Measurements from ENCODE around the gene DPF3.
A peak's percentile ranks its signal among the peaks of the same experiment; 100 is the strongest.

Gene DPF3

GRCh38 chr14:72800848-72801370 is 93.0 kb downstream of the DPF3 start:
- DNase-seq (ENCODE audit: low spot score) = no peak

DNA sequence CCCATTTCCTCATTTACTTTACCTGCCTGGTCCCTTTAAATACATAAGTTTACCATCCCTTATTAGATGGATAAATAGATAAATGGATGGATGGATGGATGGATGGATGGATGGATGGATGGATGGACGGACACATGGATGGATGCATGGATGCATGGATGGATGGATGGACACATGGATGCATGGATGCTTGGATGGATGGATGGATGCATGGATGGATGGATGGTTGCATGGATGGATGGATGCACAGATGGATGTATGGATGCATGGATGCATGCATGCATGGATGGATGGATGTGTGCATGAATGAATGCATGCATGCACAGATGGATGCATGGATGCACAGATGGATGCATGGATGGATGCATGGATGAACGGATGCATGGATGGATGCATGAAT is 93.6 kb downstream of the DPF3 start:
- no peak for DNase-seq (ENCODE audit: low spot score)

- DNase-seq (ENCODE audit: low spot score) = peak; percentile 45
Measured at GRCh38 chr14:72796935-72797334, 97.0 kb downstream of the DPF3 start.

DNA sequence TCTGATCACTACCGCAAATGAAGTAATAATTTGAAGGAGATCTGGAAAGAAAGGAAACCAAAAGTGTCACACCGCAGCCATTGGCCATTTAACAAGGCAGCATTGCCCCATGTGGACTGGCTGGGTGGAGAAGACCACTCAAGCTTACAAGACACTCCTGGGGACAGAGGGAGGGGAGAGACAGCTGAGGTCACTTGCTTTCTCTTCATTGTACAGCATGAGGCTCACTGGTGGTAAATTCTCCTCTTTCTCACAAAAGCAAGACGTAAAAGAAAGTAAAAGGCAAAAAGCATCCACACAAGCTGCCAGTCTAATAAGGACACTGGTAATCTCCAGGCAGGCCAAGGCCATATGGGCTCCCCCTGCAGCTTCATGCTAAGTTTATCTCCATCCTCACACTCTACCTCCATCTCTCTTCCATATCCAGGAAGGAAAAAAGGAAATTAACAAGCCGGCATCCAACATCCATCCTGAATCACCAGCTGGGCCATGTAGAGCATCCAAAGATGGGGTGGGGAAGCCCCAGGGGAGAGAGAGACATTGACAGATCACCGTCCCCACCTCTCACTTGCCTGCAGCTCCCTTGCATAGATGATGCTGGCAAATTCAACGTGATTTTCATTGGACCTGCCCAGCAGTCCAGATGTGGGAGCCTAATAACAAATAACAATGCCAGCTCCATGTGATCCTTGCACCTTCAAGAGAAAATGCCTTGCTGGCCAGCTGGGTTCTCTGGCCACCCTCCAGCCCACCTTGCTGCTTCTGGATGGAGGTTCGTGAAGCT is 100.6 kb downstream of the DPF3 start:
- peak; percentile 56 for DNase-seq (ENCODE audit: low spot score)

DNA sequence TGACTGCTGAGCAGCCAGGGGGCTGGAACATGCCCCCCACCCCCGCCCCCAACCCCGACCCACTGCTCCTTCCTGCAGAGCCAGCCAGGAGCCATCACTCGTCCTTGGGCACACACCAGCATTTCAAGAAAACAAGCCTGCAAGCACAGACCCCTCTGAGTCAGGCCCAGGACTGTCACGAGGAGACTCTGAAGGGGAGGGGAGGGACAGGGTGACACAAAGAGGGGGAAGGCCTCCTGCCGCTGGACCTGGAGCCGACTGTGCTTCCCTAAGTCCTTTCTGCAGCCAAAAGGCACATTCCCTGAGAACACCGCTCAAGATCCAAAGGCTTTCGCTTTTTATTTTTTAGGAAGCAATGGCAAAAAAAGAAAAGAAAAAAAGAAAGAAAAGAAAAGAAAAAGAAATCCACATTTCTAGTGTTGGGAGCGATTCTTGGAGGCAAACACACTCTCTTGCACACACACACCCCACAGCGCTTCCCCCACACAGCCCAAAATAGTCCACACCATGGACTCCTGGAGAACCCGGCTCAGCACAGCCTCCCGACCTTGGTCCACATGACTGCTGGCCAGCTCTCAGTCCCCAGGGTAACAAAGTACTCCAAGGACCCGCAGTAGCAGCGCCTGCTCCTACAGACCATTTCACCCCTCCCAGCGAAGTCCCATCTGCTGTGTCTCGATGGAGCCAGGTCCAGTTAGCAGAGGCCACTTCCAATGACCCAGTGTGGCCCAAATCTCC is 101.7 kb downstream of the DPF3 start:
- peak; percentile 78 for DNase-seq (ENCODE audit: low spot score)

GRCh38 chr14:72790887-72791566 is 102.9 kb downstream of the DPF3 start:
- DNase-seq (ENCODE audit: low spot score) = no peak

DNA sequence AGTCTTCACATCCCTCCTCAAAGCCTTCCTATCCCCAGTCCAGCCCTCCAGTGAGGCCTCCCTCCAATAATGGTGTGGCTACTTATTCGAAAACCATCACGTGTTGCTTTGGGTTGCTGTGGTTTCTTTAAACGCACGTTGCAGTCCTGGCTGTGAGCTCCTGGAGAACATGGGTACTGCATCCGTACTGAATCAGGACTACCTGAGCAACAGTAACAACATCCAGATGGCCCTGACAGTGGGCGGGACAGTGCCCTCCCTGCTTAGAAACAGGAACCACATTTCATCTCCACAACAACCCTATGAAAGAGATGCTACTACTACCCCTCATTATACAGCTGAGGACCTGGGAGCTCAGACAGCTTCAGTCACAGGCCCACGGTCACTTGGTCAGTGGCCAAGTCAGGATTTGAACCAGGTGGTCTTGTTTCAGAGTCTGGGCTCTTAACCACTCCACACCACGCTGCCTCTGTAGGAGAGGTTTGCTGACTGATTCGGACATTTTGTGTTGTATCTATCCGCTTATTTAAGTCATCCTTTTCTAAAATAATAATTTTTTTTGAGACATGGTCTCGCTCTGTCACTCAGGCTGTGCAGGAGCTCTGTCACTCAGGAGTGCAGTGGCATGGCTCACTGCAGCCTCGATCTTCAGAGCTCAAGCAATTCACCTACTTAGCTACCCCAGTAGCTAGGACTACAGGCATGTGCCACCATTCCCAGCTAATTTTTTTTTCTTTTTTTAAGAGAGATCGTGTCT is 104.8 kb downstream of the DPF3 start:
- no peak for DNase-seq (ENCODE audit: low spot score)

DNA sequence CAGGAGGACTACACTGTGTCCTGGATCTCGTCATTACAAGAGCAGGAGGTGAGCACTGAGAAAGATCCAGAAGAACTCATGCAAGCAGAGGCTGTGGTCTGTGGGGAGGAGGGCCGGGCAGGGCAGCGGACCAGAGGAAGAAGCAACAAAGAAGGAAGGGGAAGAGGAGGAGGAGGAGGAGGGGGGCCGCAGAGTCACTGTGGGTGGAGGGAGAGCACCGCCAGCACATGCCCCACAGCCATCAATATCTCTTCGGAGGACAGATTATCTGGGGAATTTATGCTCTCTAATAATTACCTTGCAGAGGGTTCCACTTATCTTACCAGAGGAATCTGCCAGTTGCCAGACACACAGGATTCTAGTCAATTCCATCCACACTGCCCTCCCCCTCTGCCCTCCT is 105.6 kb downstream of the DPF3 start:
- no peak for DNase-seq (ENCODE audit: low spot score)

GRCh38 chr14:72787841-72788240 is 106.1 kb downstream of the DPF3 start:
- no peak for DNase-seq (ENCODE audit: low spot score)

DNA sequence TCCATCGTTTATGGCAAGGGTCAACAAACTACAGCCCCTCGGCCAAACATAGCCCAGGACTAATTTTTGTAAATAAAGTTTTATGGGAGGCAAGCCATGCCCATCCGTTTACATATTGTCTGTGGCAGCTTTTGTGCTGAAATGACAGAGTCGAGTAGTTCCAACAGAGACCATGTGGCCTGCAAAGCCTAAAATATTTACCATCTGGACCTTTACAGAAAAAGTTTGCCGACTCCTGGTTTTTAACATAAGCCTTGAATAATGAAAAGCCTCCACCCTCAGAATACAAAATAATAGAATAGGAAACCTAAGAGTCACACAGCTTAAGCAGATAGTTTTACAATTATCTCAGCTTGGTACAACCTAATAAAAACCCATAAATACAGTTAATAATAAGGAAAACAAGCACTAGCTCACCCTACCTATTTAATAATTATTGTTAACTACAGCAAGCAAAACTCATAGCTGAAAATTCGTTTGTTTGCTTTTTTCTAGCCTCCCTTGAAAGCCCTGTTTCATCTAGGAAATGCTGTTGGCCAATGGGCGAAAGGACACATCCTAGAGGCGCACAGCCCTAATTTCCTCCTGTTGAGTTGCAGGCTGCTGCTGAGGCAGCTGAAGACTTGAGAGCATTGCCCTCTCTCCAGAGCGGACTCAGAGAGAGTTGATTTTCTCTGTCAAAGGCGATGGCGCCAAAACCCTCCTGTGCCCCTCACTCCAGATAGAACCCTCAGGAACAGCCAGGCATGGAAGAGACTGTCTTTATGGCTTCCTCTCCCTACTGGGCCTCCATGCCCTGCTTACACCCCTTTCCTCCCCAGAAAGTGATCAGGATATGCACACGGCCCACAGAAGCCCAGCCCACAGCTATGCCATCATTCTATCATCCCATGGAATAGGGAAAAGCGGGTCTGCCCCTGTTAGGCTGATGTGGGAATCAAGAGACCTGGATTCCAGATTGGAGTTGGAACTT is 107.2 kb downstream of the DPF3 start:
- DNase-seq (ENCODE audit: low spot score) = no peak

DNA sequence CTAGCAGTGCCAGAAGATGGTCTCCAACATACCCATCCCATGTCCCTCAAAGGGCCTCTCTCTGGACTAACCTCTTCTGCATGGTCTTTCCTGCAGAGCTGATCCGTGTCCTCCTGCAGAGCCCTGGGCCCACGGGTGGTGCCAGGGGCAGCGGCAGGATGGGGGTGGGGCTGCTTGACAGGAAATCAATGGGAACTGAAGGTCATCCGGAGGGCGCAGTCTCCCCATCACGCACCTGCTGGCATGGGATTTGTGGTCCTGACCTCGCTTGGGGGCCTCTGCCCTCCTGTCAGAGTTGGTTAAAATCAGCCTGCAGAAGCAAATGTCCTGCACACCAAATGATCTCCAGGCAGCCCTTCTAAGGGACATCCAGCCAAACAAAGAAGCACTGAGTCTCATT is 110.2 kb downstream of the DPF3 start:
- no peak for DNase-seq (ENCODE audit: low spot score)

GRCh38 chr14:72782817-72783216 is 111.1 kb downstream of the DPF3 start:
- DNase-seq (ENCODE audit: low spot score) = no peak

DNA sequence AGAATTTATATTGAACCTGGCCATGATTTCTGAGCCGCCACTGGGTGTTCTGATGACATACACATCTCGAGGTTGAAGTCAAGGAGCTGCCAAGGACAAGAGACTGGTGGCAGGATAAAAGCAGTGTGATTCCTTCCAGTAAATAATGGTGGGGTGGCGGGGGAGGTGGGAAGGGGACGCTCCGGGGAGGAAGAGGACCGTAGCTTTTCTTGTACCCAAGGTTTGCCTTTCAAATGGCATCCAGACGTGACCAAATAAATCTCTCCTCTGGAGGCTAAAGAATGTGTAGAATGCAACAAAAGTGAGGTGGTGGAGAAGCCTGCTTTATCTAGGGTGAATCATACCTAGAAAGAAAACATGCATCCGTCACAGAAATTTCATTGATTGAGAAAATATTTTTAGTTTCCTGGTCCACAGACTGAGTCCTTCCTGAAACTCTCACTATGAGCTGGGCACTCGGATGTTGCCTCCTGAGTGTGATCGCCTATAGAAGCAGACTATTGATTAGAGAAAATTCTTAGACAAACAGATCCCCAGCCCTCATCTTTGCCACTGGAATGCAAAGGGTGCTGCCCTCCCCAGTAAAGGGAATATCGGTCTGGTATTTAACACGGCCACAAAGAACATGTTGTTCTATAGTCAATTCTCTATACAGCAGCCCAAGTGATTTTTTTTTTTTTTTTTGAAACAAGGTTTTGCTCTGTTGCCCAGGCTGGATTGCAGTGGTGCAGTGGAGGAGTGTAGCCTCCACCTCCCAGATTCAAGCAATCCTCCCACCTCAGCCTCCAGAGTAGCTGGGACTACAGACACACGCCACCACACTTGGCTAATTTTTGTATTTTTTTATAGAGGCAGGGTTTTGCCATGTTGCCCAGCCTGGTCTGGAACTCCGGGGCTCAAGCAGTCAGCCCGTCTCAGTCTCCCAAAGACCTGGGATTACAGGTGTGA is 112.1 kb downstream of the DPF3 start:
- DNase-seq (ENCODE audit: low spot score) = no peak

GRCh38 chr14:72780751-72781150 is 113.2 kb downstream of the DPF3 start:
- no peak for DNase-seq (ENCODE audit: low spot score)

DNA sequence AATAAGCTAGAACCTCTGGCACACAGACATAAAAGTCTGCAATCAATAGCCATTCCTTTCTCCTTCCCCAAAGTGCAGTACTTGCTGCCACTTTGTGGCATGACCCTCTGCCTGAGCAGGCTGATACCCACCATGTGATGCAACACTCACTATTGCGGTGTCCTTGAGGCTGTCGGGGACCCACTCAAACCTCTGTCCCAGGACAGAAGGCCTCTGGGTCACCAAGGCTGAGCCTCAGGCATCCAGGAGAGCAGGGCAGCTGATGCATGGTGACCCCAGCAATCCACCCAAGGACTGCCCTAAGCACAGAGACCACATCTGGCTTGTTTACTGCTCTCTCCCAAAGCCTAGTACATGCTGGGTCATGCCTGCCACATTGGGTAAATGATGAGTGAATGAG is 114.2 kb downstream of the DPF3 start:
- no peak for DNase-seq (ENCODE audit: low spot score)

- no peak for DNase-seq (ENCODE audit: low spot score)
Measured at GRCh38 chr14:72777636-72778035, 116.3 kb downstream of the DPF3 start.

GRCh38 chr14:72776701-72777261 is 117.1 kb downstream of the DPF3 start:
- DNase-seq (ENCODE audit: low spot score) = no peak

GRCh38 chr14:72775923-72776554 is 117.9 kb downstream of the DPF3 start:
- DNase-seq (ENCODE audit: low spot score) = no peak
